OCI-LY1 (cell line): Measurements from ENCODE around the gene EHBP1L1.
A peak's percentile ranks its signal among the peaks of the same experiment; 100 is the strongest.

Source experiments
- EZH2 ChIP-seq: fragments of 200-600 bp; sonication (generic), shearing (Covaris generic); IDR thresholded peaks from 2 replicates; pipeline ENCODE4 v1.8.0; 2017; ENCODE audit warnings: borderline replicate concordance, mixed run types, mild to moderate bottlenecking, antibody characterized with exemption, low read length, moderate library complexity, mixed read lengths
- TF ChIP-seq, protein P1 (sequence below): fragments of 200-600 bp; sonication (generic), shearing (Covaris generic); IDR thresholded peaks from 2 replicates; pipeline ENCODE4 v1.5.1; 2017; ENCODE audit warnings: mild to moderate bottlenecking, antibody characterized with exemption, low read length, moderate library complexity, mixed read lengths

DNA sequence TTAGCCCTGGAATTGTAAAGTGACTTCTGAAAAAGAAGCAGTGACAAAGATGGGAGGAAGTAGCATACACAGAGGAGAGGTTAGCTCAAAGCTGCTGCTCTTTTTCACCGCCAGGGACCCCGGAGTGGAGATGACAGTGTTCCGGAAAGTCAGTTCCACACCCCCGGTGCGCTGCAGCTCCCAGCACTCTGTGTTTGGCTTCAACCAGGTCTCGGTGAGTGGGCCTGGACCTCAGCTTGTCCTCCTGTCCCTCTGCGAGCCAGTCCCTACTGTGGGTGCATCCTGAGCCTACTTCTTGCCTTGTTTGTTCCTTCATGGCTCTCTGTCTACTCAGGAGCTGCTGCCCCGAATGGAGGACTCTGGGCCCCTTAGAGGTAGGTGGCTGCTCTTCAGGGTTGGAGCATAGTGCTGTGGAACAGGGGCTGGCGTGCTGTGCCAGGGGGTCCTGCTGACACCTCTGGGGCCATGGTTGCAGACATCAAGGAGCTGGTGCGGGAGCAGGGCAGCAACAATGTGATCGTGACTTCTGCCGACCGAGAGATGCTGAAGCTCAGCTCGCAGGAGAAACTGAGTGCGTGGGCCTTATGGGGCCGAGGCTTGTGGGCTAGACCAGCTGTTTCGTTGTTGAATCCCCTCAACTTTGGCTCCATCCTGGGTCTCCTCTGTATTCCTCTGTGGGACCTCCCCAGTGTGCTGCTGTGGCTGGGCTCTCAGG, 41.4 kb downstream of the EHBP1L1 start:
- TF ChIP-seq EZH2, result no peak
- TF ChIP-seq, protein P1, sequence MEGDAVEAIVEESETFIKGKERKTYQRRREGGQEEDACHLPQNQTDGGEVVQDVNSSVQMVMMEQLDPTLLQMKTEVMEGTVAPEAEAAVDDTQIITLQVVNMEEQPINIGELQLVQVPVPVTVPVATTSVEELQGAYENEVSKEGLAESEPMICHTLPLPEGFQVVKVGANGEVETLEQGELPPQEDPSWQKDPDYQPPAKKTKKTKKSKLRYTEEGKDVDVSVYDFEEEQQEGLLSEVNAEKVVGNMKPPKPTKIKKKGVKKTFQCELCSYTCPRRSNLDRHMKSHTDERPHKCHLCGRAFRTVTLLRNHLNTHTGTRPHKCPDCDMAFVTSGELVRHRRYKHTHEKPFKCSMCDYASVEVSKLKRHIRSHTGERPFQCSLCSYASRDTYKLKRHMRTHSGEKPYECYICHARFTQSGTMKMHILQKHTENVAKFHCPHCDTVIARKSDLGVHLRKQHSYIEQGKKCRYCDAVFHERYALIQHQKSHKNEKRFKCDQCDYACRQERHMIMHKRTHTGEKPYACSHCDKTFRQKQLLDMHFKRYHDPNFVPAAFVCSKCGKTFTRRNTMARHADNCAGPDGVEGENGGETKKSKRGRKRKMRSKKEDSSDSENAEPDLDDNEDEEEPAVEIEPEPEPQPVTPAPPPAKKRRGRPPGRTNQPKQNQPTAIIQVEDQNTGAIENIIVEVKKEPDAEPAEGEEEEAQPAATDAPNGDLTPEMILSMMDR, result peak; percentile 15; the same call in 1 of the 2 replicates
